Left lung (tissue), 10 donors: ENCODE data around the gene UGCG. TPM values are rescaled to one million over a fixed set of nuclear protein-coding genes. Genes with fewer than 3 reads are reported as not detected.
A peak's percentile ranks its signal among the peaks of the same experiment; 100 is the strongest.

ENCODE experiments used
- ATAC-seq: fragments of 200-7000 bp; cut with Tn5 transposase; one replicate; pipeline ENCODE4 v1.9.1; 2020; ENCODE audit warnings: moderate library complexity
- DNase-seq, 4 donors: peaks; one replicate each; pipeline ENCODE4 v3.0.0-alpha.2; 2013 to 2020
- H3K27ac ChIP-seq, 2 donors: fragments of 200-600 bp; sonication (generic) in 1 of 2; one replicate each; pipeline versions ENCODE4 v1.5.0 to v1.8.0; 2020 to 2021
- H3K27me3 ChIP-seq, 2 donors: fragments of 200-600 bp; sonication (generic) in 1 of 2; one replicate each; pipeline versions ENCODE4 v1.5.0 to v1.8.0; 2020 to 2021
- H3K36me3 ChIP-seq, 2 donors: fragments of 200-600 bp; sonication (generic) in 1 of 2; one replicate each; pipeline versions ENCODE4 v1.5.0 to v1.8.0; 2020 to 2021
- H3K4me1 ChIP-seq, 2 donors: fragments of 200-600 bp; one replicate each; pipeline ENCODE4 v1.8.0; 2021
- H3K4me3 ChIP-seq, 2 donors: fragments of 200-600 bp; sonication (generic) in 1 of 2; one replicate each; pipeline versions ENCODE4 v1.5.0 to v1.8.0; 2020 to 2021; ENCODE audit warnings: mild to moderate bottlenecking in 1 of 2
- H3K9me3 ChIP-seq, 2 donors: fragments of 200-600 bp; sonication (generic) in 1 of 2; one replicate each; pipeline versions ENCODE4 v1.5.0 to v1.8.0; 2020 to 2021
- CTCF ChIP-seq, 2 donors: fragments of 200-600 bp; sonication (generic) in 1 of 2; IDR thresholded peaks; one replicate each; pipeline versions ENCODE4 v1.5.0 to v1.8.0; 2021; ENCODE audit warnings: antibody characterized with exemption in 2 of 2
- intact Hi-C, 2 donors: fragments of 100-400 bp; cut with DNase I; formaldehyde crosslinking; loops; one replicate each; pipeline versions ENCODE4 v1.11.2 to v1.14.2; 2022
- polyA plus RNA-seq, 6 donors: library from polyadenylated mRNA; unstranded; fragments of 120-200 nt; gene quantifications; one replicate each; pipeline ENCODE4 v1.2.1, GENCODE V29; 2013; ENCODE audit not compliant: insufficient read length in 6 of 6
- total RNA-seq, 2 donors: library from RNA; stranded (reverse); fragmentation: NEBNext Ultra II Directional; extraction: Animal tissue kit (Norgen Biotek cat#: 25700); gene quantifications; one replicate each; pipeline ENCODE4 v1.2.1, GENCODE V29; 2021
- donor health status: DM: no; HTN: yes; CAD: no.
- donor health status: DM: no; HTN: no; CAD: no.

The UGCG gene
- total and polyA plus RNA-seq, 8 donors = 29.0 to 74.3 (median 50.3) TPM

- no peak overlapping the region for H3K4me3 ChIP-seq
- intact Hi-C loops = no loop called here
- H3K27ac ChIP-seq = peak overlapping the region in 1 of 2 donors; percentile 62
Observed at GRCh38 chr9:111854799-111855198, 41.8 kb upstream of the UGCG start.

GRCh38 chr9:111857555-111858211 is 38.9 kb upstream of the UGCG start:
- peak in 1 of 4 donors; percentile 43 for DNase-seq

More at GRCh38 chr9:111854799-111855198, 41.8 kb upstream of the UGCG start:
- no peaks in the 10 kb centered on the region for H3K36me3 ChIP-seq
- DNase-seq (no peak), ATAC-seq (no peak)
- H3K9me3 ChIP-seq = no peaks in the 10 kb centered on the region
- no peak for TF ChIP-seq CTCF (IDR thresholded peaks at IDR 0.05)
- H3K4me1 ChIP-seq = peaks cover 6 to 25% of the 10 kb centered on the region in 2 donors
- no peaks in the 10 kb centered on the region for H3K27me3 ChIP-seq

GRCh38 chr9:111860443-111860842 is 36.2 kb upstream of the UGCG start:
- no peaks in the 10 kb centered on the region for H3K4me1 ChIP-seq
- intact Hi-C loops = no loop called here
- ATAC-seq (no peak), DNase-seq (no peak)
- no peak overlapping the region for H3K4me3 ChIP-seq
- no peaks in the 10 kb centered on the region for H3K27me3 ChIP-seq
- no peaks in the 10 kb centered on the region for H3K36me3 ChIP-seq
- H3K9me3 ChIP-seq = no peaks in the 10 kb centered on the region
- no peak overlapping the region for H3K27ac ChIP-seq
- TF ChIP-seq CTCF (IDR thresholded peaks at IDR 0.05) = no peak

More at GRCh38 chr9:111857555-111858211, 38.9 kb upstream of the UGCG start:
- no peak for TF ChIP-seq CTCF (IDR thresholded peaks at IDR 0.05)
- Histone ChIP-seq H3K4me1 (peaks cover 0 to 10% of the 10 kb centered on the region in 2 donors), H3K27me3 (no peaks in the 10 kb centered on the region), H3K4me3 (no peak overlapping the region), H3K36me3 (no peaks in the 10 kb centered on the region), H3K27ac (no peak overlapping the region), H3K9me3 (no peaks in the 10 kb centered on the region)
- ATAC-seq = no peak
- intact Hi-C loops = no loop called here

- DNase-seq = no peak
- no peak for TF ChIP-seq CTCF (IDR thresholded peaks at IDR 0.05)
- intact Hi-C loops = no loop called here
- Histone ChIP-seq H3K27me3 (no peaks in the 10 kb centered on the region), H3K36me3 (no peaks in the 10 kb centered on the region), H3K4me1 (no peaks in the 10 kb centered on the region), H3K9me3 (no peaks in the 10 kb centered on the region), H3K4me3 (no peak overlapping the region), H3K27ac (peak overlapping the region in 1 of 2 donors; percentile 2)
- no peak for ATAC-seq
Observed at GRCh38 chr9:111863636-111864035, 33.0 kb upstream of the UGCG start.

- Histone ChIP-seq H3K4me3 (no peak overlapping the region), H3K27ac (no peak overlapping the region), H3K36me3 (no peaks in the 10 kb centered on the region), H3K4me1 (no peaks in the 10 kb centered on the region), H3K27me3 (no peaks in the 10 kb centered on the region), H3K9me3 (no peaks in the 10 kb centered on the region)
- TF ChIP-seq CTCF (IDR thresholded peaks at IDR 0.05) = no peak
- DNase-seq = no peak
- intact Hi-C loops = no loop called here
- ATAC-seq = peak; percentile 41
Observed at GRCh38 chr9:111866976-111867375, 29.6 kb upstream of the UGCG start.
